Skeletal muscle satellite cell (primary cell): Measurements from ENCODE around the gene SOAT2.
A peak's percentile ranks its signal among the peaks of the same experiment; 100 is the strongest.

ENCODE experiments used
- H3K27me3 ChIP-seq: 2 replicates; pipeline ENCODE4 v1.7.0; 2013; ENCODE audit warnings: low read length; ENCODE audit not compliant: control insufficient read depth, insufficient read depth
- H3K36me3 ChIP-seq: 2 replicates; pipeline ENCODE4 v1.7.0; 2013; ENCODE audit warnings: mild to moderate bottlenecking, control low read depth, low read length; ENCODE audit not compliant: insufficient read depth
- H3K4me1 ChIP-seq: 2 replicates; pipeline ENCODE4 v1.7.0; 2013; ENCODE audit warnings: low read length; ENCODE audit not compliant: control insufficient read depth, insufficient read depth
- H3K4me2 ChIP-seq: 2 replicates; pipeline ENCODE4 v1.7.0; 2013; ENCODE audit warnings: mild to moderate bottlenecking, low read length
- H3K4me3 ChIP-seq: 2 replicates; pipeline ENCODE4 v1.7.0; 2013; ENCODE audit warnings: low read length
- H3K9ac ChIP-seq: 2 replicates; pipeline ENCODE4 v1.7.0; 2013; ENCODE audit warnings: mild to moderate bottlenecking, low read depth, low read length, moderate library complexity
- H3K9me3 ChIP-seq: replicated peaks from 2 replicates; pipeline ENCODE4 v1.7.0; 2013; ENCODE audit warnings: mild to moderate bottlenecking, control low read depth, low read length

The SOAT2 gene

DNA sequence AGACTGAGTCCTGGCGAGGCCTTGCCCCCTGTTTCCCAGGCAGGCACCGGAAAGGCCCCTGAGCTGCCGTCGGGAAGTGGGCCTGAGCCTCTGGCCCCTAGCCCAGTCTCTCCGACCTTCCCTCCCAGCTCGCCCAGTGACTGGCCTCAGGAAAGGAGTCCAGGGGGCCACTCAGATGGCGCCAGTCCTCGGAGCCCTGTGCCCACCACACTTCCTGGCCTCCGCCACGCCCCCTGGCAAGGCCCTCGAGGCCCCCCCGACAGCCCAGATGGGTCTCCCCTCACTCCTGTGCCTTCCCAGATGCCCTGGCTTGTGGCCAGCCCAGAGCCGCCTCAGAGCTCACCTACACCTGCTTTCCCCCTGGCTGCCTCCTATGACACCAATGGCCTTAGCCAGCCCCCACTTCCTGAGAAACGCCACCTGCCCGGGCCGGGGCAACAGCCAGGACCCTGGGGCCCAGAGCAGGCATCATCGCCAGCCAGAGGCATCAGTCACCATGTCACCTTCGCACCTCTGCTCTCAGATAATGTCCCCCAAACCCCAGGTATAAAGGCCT, 42.5 kb upstream of the SOAT2 start:
- H3K27me3 ChIP-seq: no peaks in the 10 kb centered on the region
- peaks cover 89% of the 10 kb centered on the region for H3K36me3 ChIP-seq
- H3K4me2 ChIP-seq: no peak overlapping the region
- no peak overlapping the region for H3K4me3 ChIP-seq
- peaks cover 42% of the 10 kb centered on the region for H3K4me1 ChIP-seq
- no peaks in the 10 kb centered on the region for H3K9me3 ChIP-seq
- no peak overlapping the region for H3K9ac ChIP-seq

DNA sequence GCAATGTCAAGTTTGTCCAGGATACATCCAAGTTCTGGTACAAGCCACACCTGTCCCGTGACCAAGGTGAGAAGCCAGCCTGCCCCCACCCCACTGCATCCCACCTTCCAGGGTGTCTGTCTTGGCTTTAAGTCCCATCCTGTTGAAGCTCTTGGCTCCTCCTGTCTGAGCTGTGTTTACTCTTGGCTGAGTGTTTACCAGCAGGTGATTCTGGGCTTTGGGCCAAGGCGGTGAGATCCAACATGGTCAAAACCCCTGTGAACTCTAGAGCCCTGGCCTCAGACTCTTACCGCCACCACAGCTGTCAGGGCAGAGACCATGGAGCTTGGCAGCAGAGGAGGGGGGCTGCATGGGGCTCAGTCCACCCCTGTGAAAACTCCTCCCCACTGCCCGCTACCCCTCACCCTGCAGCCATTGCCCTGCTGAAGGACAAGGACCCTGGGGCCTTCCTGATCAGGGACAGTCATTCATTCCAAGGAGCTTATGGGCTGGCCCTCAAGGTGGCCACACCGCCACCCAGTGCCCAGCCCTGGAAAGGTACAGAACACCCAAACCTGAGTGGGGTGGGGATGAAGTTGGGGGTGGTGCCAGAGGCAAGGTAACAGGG, 41.8 kb upstream of the SOAT2 start:
- no peak overlapping the region for H3K4me2 ChIP-seq
- H3K4me1 ChIP-seq: peaks cover 47% of the 10 kb centered on the region
- no peak overlapping the region for H3K9ac ChIP-seq
- H3K4me3 ChIP-seq: no peak overlapping the region
- H3K9me3 ChIP-seq: no peaks in the 10 kb centered on the region
- H3K27me3 ChIP-seq: no peaks in the 10 kb centered on the region
- H3K36me3 ChIP-seq: peaks cover 93% of the 10 kb centered on the region

DNA sequence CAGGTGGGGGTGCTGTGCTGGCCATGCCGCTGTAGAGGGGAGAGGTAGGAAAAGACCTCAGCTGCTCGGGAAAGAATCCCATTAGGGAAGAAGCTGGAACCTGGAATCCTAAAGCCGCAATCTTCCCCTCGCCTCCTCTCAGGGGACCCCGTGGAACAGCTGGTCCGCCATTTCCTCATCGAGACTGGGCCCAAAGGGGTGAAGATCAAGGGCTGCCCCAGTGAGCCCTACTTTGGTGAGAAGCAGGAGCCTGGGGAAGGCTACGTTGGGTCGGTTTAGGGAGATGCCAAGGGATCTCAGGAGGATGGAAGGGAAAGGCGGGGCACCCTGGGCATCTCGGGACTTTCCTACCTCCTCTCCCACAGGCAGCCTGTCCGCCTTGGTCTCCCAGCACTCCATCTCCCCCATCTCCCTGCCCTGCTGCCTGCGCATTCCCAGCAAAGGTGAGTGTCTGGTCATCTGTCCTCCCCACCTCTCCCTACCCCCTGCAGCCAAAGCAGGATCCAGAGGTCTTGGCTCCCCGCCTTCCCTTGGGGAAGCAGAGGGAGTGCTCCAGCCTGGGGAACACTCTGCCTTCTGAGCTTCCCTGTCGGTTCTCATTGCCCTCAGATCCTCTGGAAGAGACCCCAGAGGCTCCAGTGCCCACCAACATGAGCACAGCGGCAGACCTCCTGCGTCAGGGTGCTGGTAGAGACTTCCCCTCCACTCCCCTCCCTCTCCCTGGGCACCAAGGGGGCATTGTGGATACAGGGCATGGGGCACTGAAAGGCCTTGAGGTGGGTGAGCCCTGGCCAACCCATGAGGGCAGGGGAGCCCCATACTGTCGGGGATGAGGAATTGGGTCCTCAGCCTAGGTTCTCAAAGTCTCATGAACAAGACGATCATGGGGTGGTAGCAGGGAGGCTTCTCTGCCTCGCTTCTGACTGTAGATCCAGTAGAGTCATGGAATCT, 41.0 kb upstream of the SOAT2 start:
- Histone ChIP-seq H3K4me1 (peaks cover 50% of the 10 kb centered on the region), H3K36me3 (peaks cover 87% of the 10 kb centered on the region)

DNA sequence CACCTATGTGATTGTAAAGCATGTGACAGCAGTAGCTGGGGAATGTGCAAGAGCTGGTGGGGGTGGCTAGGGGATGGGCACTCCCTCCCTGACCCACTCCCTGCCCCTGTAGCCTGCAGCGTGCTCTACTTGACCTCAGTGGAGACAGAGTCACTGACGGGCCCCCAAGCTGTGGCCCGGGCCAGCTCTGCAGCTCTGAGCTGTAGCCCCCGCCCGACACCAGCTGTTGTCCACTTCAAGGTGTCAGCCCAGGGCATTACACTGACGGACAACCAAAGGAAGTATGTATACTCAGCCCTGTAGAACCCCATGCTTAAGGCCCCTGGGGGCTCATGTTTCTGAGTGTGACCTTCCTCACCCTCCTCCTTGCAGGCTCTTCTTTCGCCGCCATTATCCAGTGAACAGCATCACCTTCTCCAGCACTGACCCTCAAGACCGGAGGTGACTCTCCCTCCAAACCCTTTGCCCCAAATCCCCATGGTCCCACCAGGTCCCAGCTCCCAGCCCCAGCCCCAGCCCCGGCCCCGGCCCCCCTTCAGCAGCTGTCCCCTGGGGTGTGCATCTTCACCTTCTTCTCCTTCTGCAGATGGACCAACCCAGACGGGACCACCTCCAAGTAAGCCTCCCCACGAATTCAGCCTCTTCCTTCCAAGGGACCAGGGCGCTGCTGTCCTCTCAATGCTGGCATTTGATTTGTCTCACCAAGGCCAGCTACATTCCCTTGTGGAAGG, 40.1 kb upstream of the SOAT2 start:
- Histone ChIP-seq H3K4me1 (peaks cover 55% of the 10 kb centered on the region), H3K9ac (no peak overlapping the region), H3K9me3 (no peaks in the 10 kb centered on the region), H3K36me3 (peaks cover 82% of the 10 kb centered on the region), H3K4me2 (no peak overlapping the region), H3K27me3 (no peaks in the 10 kb centered on the region), H3K4me3 (no peak overlapping the region)

More for the DNA sequence above, 41.0 kb upstream of the SOAT2 start:
- Histone ChIP-seq H3K4me3 (no peak overlapping the region), H3K27me3 (no peaks in the 10 kb centered on the region), H3K9me3 (no peaks in the 10 kb centered on the region), H3K4me2 (no peak overlapping the region), H3K9ac (peak overlapping the region; percentile 14)

DNA sequence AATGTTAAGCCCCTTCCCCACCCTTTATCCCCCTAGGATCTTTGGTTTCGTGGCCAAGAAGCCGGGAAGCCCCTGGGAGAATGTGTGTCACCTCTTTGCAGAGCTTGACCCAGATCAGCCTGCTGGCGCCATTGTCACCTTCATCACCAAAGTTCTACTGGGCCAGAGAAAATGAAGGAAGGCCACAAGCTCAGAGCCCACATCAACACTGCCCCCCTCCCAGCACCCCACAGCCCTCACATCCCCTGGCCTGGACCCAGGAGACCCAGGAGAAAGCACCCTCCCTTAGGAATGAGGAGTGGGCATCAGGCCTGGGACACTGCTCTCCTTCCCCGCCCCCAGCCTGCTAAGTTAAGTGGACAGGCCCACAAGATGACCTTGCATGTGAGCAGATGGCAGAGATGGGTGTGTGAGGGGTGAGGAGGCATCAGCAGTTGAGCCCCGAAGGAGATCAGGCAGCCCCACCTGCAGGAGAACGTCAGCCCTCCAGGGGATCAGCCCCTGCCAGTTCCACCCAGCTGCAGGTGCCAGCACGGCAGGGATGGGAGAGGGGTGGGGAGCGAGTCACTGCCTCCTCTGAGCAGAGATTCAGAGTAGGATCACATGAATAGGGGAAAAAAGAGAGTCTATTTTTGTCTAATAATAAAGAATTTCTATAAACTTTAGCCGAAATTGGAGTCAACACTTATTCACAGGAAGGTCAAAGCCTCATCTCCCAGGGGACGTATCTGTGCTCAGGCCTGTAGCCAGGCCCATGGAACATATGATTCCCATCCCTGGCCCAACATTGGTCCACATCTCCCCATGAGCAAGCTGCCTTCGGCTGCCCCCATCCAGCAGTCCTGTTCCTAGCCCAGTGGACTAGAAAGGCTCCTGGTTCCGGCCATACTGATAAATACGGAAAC, 39.3 kb upstream of the SOAT2 start:
- H3K36me3 ChIP-seq: peaks cover 75% of the 10 kb centered on the region

DNA sequence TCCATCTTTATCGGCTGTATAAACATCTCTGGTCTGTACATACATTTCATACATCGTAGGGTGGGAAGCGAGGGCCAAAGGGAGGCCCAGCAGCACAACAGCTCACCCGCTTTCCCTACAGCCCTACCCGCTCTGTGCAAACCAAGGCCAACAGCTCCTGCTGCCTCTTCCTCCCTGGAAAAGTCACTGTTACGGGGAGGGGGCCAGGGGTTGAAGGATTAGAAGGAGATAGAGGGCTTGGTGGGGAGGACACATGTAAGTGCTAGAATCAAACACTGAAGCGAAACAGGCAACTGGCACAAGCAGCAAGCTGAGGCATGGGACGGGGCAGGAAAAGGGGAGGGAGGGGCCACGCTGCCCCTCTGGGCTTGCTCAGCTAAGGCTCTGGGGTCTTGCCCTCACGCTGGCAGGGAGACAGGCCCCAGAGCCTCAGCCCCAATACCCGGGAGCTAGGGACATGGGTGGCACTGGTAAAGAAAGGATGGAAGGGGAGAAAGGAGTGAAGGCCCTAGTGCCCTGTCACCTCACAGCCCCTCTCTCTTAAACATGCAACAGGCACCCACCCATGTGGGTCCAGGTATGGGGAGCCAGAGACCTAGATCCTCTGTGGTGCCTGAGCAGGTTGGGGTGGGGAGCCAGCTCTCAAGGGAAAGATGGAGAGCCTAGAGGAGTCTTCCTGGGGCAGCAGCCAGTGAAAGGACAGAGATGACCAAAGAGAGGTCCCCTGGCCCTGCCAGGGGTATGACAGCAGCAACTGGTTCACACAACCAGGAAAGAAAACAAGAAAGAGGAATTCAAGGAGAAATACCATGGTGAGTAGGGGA, 38.5 kb upstream of the SOAT2 start:
- no peak overlapping the region for H3K4me2 ChIP-seq
- H3K36me3 ChIP-seq: peaks cover 66% of the 10 kb centered on the region
- no peaks in the 10 kb centered on the region for H3K9me3 ChIP-seq
- H3K4me3 ChIP-seq: no peak overlapping the region
- peak overlapping the region; percentile 46 for H3K9ac ChIP-seq
- H3K27me3 ChIP-seq: no peaks in the 10 kb centered on the region
- peaks cover 62% of the 10 kb centered on the region for H3K4me1 ChIP-seq

More for the DNA sequence above, 39.3 kb upstream of the SOAT2 start:
- Histone ChIP-seq H3K4me2 (no peak overlapping the region), H3K4me1 (peaks cover 62% of the 10 kb centered on the region), H3K9ac (peak overlapping the region; percentile 46), H3K4me3 (no peak overlapping the region), H3K9me3 (no peaks in the 10 kb centered on the region), H3K27me3 (no peaks in the 10 kb centered on the region)

DNA sequence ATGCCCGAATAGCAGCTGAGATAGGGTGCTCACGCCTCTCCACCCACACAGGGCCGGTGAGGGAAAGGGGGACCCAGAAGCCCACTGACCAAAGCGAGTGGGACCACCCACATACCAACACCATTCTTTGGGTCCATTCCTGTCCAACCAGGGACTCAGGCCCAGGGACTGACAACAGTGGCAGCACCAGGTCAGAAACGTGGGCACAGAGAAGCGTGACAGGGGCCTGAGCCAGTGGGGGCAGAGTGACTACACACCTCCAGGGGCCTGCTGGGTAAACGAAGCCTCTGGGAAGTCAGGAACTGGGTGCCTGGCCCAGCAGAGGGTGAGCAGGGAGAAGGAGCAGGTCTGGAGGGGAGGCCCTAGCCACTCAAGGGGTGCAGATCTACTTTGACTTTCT, 37.8 kb upstream of the SOAT2 start:
- Histone ChIP-seq H3K4me2 (no peak overlapping the region), H3K4me1 (peaks cover 62% of the 10 kb centered on the region), H3K4me3 (no peak overlapping the region), H3K27me3 (no peaks in the 10 kb centered on the region), H3K9me3 (no peaks in the 10 kb centered on the region), H3K9ac (no peak overlapping the region), H3K36me3 (peaks cover 60% of the 10 kb centered on the region)

DNA sequence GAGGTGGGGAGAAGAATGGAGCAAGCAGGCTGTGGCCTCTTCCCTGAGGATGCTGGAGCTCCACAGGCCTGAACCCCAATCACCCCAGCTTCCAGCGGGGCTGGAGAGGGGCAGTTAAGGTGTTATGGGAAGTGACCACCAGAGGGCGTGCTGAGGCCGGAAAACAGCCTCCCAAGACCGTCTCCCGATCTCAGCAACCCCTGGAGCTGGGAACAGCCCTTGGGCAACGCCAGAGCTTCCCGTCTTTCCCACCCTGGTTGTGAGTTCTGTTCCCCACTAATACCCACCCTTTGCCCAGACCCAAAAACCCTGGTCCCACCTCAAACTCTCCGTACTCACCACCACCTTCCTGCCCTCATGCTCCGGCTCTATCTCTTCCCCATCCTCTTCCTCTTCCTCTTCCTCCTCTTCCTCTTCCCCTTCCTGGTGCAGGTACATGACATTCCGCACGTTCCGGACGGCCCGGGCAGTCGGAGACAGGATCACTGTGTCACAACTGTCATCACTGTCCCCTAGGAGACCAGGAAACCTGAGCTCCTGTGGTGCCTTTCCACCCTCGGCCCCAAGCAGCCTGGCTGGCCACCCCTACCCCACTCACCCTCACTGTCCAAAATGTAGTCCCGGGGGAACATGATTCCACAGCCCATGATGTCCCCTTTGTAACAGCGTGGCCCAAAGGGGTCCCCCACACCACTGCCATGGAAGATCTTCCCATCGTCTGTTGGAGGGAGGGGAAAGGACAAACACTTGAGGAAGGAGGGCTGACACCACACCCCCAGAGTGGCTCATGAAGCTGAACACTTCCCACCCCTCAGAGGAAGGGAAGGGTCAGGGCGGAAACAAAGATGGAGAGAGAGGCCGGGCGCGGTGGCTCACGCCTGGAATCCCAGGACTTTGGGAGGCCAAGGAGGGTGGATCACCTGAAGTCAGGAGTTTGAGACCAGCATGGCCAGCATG, 37.0 kb upstream of the SOAT2 start:
- no peaks in the 10 kb centered on the region for H3K9me3 ChIP-seq
- peak overlapping the region; percentile 52 for H3K9ac ChIP-seq
- H3K27me3 ChIP-seq: no peaks in the 10 kb centered on the region
- H3K4me3 ChIP-seq: no peak overlapping the region
- H3K36me3 ChIP-seq: peaks cover 55% of the 10 kb centered on the region
- H3K4me2 ChIP-seq: peak overlapping the region; percentile 36
- H3K4me1 ChIP-seq: peaks cover 68% of the 10 kb centered on the region

DNA sequence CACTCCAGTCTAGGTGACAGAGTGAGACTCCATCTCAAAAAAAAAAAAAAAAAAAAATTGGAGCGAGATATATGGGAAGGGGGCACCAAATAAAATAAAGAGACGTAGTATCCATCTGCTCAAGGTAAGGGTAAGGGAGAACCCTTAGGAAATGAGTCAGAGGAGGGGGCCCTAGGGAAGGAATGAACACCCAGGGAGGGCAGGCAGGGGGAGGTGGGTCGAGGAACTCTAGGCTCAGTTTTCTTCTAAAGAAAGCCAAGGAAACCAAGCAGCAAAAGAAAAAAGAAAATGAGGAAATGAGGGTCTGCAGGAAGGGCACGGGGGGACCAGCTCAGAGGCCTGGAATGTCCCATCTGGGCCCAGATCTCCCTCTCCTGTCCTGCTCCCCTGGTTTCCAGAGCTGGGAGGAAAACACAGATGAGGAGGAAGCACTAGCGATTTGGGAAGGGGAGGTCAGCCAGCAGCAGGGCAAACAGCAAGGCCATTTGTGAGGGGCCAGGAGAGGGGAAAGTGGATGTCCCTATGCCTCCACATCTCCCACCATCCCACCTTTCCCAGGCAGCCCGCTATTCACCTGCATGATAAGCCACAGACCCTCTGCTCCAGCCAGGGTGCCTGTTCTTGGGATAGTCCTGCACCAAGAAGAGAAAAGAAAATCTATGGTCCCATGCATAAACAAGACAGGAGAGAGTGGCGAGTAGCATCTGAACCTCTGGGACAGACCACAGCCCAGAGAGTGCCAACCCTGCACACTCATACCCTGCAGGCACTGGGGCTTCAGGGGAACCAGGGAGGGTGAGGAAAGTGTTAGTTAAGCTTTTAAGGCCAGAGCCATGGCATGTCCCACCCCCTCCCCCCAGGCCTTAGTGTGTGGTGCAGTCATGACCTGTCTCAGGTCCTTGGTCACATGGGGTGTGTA, 36.0 kb upstream of the SOAT2 start:
- Histone ChIP-seq H3K9ac (no peak overlapping the region), H3K9me3 (no peaks in the 10 kb centered on the region), H3K27me3 (no peaks in the 10 kb centered on the region), H3K4me3 (no peak overlapping the region), H3K4me1 (peaks cover 69% of the 10 kb centered on the region), H3K36me3 (peaks cover 52% of the 10 kb centered on the region), H3K4me2 (no peak overlapping the region)
